Activated CD4-positive, CD25-positive, alpha-beta regulatory T cell treated with anti-CD3 and anti-CD28 coated beads, Interleukin-2, amount 50 U/mL, for 72 hours (primary cell): ENCODE results near the gene CACNB2.

Experiments
- DNase-seq: peaks from one replicate; pipeline ENCODE4 v3.0.0; 2021

The CACNB2 gene

DNA sequence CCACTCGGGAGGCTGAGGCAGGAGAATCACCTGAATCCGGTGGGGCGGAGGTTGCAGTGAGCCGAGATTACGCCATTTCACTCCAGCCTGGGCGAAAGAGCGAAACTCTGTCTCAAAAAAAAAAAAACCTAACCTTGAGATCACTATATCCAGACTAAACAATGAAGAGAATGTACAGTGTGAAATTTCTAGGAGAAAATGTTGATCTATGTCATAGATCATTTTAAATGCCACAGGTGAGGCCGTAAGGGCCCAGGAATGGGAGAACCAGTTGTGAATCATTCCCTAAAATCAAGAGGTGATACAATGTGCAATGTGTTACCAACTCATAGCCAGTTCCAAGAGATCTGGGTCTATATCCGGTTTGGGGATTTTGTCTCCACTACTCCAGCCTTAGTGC, 158.0 kb downstream of the CACNB2 start:
- DNase-seq = no peak

DNA sequence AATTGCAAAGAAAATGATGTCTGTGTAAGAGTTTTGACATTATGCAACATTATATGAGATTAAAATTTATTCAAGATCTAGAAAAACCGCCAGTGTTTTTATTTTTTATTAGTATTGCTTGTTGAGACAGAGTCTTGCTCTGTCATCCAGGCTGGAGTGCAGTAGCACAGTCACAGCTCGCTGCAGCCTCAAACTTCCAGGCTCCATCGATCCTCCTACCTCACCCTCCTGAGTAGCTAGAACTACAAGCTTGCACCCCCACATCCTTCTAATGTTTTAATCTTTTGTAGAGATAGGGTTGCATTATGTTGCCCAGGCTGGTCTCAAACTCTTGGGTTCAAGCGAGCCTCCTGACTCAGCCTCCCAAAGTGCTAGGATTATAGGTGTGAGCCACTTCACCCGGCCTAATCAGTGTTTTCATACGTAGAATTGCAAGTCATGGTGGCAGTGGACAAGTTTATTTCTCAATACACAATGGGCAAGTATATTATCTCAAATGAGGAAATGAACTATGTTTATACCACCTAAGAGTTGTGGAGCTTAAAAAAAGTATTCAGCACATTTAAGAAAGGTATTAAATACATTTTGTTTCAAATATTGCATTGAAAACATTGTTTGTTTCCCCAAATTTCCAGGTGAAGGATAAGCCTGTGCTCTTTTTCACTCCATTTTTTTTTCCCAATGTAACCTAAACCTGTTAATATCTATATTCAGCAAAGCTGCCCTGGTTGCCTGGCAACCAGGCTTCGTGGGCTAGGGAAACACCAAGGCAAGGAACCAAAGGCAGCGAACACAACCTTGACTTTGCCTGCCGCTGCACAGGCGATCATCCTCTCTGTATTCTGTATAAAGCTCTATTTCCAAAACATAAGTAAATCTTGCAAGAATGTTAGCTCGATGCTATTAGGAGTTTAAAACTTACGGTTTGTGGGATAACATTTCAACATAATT, 163.9 kb downstream of the CACNB2 start:
- DNase-seq = no peak

DNA sequence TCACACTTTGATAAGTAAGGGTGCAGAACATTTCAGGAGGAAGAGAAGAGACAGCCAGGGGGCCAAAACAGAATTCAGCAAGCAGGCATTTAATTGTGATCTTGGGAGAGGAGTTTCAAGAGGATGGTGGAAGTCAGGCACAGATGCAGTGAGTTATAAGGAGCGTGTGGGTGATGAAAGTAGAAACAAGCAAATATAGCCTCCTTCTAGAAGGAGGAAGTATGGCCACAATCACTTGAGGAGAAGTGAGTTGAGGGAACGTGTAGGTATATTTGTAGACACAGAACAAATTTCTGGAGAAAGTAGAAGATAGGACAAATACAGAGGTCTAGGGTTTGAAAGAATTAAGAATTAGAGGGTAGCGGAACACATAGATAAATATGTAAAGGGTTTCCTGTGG, 165.8 kb downstream of the CACNB2 start:
- no peak for DNase-seq

DNA sequence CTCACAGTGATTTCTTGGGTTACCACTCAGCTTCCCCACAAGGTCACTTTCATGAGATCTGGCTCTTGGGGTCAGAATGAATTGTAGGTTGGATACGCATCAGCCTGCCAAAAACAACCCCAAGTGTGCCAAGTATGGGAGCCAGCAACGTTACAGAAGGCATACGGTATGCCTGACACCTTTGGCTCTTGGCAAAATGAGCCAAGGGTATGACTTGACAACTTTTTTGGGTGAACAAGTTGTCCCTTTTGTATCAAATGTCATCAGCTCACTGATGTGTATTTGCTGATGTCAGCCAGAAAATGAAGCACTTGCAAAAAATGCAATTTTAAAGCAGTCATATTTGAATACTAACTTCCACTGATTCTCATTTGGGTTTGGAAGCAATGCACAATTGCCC, 168.4 kb downstream of the CACNB2 start:
- DNase-seq = no peak

DNA sequence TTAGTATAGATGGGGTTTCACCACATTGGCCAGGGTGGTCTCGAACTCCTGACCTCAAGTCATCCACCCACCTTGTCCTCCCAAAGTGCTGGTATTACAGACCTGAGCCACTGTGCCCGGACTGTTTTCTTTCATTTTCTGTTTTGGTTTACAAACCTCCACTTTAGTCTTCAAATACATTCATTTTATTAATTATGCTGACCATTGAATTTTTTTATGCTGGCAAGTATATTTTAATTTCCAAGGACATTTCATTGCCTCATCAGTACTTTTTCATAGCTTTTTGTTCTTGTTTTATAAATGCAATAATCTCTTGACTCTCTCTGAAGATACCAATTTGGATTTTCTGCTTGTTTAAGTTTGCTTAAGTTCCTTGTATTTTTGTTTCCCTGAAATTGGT, 170.5 kb downstream of the CACNB2 start:
- no peak for DNase-seq

DNA sequence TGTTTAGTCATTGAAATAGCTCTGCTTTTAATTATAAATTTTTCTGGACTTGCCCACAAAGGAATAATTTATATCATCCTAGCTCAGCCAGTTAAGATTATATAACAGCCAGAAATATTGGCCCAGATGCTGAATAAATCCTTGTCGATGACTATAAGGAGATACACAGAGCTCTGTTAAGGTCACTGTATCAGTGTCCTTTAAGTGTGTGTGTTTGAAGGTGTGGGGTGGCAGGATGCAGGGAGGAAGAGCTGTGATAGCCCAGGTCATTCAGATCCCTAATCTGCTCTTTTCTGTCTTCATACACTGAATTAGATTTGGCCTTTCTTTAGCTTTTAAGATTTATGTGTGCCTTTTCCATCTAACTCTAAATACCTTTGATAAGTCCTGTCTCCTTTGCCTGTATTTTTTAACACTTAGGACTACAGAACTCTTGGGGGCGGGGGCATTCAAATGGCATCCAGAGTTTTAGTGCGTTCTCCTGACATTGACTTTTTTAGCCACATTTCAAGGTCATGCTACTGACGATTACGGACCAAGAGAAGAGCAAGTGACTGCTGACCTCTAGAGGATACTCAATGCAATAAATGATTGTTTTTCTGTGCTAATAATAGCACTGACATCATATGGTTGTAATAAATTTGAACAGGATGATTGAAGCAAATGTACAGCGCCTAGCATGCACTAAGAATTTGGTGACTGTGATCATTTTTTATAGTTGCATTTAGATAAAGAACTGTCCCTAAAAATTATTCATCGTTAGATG, 172.3 kb downstream of the CACNB2 start:
- no peak for DNase-seq

DNA sequence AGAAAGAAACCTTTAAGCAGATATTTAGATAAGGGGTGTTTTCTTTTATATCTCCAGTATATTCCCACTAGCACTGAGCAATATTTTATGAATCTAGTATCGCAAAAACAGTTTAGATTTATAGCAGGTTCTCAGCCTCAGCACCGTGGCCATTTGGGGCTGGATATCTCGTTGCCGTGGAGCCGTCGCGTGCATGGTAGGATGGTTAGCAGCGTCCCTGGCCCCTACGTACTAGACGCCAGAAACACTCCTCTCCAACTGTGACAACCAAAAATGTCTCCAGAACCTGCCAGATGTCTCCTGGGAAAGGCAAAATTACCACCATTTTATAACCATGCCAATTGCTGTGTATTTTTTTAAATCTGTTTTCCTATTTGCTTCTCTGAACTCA, 172.9 kb downstream of the CACNB2 start:
- DNase-seq = no peak

DNA sequence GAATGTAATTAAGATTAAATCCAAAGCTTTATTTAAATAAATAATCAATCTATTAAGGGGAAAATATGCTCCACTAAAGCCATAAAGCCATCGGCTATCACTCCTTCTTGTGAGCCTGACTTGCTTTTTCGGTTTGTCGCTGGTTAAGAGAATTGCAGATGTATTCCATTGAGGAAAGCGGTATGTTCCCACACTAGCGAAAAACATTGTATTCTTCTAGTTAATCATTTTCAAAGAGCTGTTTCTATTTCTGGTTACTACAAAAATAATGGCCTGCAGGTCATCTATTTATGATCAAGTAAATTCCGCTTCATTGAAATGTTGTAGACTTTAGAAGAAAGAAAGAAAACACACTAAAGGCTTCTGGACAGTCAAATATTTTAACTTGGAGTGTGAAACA, 173.4 kb downstream of the CACNB2 start:
- DNase-seq = no peak

DNA sequence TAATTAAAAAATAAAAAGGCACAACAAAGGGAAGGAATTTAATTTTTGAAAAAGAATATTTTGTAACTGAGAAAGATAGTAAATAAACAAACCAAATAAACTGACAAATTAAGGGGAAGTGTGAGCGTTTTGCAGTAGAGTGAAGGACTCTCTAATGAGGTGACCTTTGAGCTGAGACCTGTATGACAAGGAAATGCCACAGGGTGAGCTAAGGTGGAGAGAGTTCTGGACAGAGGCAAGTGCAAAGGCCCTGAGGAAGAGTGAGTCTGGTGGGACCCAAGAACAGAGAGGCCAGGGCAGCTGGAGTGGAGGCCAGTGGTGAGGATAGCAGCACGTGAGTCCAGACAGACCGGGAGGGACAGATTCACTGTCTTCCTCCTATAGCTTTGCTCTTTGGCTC, 179.4 kb downstream of the CACNB2 start:
- no peak for DNase-seq

DNA sequence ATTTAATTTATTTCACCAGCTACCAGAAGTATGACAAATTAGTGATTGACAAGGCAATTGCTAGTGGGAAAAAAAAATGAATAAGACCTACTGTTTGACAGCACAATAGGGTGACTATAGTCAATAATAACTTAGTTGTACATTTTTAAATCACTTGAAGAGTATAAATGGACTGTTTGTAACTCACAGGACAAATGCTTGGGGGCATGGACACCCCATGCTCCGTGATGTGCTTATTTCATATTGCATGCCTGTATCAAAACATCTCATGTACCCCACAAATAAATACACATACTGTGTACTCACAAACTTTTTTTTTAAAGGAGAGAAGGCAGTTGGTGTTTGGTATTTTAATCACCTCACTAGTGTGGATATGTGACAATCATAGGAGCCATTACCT, 181.1 kb downstream of the CACNB2 start:
- no peak for DNase-seq

DNA sequence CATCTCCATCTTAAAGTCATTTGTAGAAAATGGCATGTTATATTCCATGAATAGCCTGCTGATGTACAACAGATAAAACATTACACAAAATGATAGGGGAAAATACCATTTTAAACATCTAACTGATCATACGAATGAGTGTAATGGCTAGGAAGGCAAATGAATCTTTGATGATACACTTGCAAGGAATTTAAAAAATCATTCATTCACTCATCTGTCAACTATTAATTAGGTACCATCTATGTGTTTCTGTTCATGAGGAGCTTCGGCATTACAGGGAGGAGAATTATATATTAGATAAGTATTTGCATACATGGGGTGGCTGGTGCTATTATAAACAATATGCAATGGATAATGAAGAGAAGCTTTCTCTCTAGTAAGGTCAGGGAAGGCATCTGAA, 183.7 kb downstream of the CACNB2 start:
- no peak for DNase-seq

DNA sequence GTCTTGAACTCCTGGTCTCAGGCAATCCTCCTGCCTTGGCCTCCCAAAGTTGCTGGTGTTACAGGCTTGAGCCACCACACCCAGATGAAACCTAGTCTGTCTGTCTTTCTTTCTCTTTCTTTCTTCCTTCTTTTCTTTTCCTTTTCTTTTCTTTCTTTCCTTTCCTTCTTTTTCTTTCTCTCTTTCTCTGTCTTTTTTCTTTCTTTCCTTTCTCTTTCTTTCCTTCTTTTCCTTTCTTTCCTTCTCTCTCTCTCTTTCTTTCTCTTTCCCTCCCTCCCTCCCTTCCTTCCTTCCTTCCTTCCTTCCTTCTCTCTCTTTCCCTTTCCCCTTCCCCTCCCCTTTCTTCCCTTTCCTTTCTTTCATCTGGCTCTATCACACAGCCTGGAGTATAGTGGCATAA, 185.2 kb downstream of the CACNB2 start:
- no peak for DNase-seq

DNA sequence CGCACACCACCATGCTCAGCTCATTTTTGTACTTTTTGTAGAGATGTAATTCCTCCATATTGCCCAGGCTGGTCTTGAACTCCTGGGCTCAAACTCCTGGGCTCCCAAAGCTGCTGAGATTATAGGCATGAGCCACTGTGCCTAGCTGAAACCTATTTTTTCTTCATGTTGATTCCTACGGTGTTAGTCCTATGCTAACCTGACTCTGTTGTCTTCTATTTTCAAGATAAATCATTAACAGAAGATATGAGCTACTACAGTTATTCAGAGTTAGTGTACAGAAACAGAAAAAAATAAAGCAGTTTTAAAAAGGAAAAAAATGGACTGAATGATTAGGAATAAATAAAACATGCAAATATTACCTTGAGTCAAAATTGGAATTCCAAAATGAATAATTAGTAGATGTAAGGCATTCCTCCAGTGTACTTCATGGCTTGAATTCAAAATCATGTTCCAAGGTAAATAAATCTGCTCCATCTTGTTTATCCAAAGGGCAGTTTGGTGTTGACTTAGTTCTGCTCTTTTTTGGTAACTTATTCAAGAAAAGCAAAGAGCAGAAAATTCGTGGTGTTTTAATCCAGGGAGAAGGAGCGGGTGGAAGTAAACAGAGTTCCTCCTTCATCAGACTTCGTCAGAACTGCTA, 185.8 kb downstream of the CACNB2 start:
- no peak for DNase-seq

DNA sequence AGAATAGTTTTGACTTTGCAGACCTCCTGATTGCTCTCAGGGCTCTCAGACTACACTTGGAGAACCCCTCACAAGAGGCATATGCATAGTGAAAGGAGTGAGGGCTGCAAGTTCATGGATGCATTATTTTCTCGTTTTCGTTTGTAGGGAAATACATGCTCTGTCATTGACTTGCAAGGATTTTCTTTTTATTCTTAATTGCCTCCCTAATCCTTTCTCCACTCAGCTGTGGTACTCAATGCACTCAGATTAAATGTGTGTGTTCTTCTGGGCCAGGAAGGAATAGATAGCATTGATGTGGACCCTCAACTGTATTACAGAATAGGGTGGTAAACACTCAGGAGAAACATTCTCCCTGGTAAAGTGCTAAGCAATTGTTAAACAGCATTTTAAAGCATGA, 188.7 kb downstream of the CACNB2 start:
- DNase-seq = no peak

DNA sequence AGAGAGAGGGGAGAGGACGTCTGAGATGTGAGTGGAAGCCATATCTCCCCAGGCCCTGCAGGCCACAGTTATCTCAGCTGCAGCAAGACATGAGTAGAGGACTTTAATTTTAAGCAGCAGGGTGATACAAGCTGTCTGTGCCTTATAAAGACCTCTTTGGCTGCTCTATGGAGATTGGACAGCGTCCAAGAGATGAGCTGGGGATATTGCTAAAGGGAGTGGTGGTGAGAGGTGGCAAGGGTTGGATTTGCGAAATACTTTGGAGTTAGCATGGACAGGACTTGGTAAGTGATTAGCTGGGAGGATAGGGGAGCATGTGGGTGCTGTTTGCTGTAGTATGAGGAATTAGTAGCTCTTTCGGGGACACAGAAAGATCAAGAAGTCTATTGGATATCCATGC, 191.8 kb downstream of the CACNB2 start:
- DNase-seq = no peak

DNA sequence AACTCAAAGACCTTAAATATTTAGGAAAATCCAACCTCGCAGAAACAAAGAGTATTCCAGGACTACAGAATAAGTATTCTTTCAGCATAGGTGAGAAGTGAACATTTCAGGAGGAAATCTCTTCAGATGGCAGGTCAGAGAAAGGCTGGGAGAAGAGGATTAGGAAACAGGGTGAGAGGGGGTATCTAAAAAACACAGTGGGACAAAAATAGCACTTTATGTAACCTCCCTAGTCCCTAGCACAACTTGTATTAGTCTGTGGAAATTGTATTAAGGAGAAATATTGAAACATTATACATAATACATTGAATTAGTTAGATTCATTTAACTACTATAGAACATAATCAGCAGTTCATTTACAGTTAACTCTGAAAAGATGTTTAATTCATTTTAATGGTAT, 192.3 kb downstream of the CACNB2 start:
- DNase-seq = no peak

DNA sequence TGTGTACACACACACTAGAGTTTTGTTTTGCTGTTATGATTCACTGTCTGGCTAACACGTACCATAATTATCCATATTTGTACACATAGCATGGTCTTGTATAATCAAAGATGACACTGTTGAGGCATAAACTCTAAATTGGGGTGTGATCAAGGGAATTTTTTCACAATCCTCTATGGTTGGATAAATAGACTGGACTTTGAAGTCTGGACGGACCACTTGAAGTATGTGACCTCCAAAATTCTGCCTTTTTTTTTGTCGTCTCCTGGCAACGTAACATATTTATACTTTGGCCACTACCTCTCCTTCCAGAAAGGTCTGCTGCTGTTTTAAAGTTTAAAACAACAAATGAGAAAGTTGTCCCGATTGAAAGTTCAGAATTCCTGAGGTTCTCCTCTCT, 193.4 kb downstream of the CACNB2 start:
- no peak for DNase-seq

DNA sequence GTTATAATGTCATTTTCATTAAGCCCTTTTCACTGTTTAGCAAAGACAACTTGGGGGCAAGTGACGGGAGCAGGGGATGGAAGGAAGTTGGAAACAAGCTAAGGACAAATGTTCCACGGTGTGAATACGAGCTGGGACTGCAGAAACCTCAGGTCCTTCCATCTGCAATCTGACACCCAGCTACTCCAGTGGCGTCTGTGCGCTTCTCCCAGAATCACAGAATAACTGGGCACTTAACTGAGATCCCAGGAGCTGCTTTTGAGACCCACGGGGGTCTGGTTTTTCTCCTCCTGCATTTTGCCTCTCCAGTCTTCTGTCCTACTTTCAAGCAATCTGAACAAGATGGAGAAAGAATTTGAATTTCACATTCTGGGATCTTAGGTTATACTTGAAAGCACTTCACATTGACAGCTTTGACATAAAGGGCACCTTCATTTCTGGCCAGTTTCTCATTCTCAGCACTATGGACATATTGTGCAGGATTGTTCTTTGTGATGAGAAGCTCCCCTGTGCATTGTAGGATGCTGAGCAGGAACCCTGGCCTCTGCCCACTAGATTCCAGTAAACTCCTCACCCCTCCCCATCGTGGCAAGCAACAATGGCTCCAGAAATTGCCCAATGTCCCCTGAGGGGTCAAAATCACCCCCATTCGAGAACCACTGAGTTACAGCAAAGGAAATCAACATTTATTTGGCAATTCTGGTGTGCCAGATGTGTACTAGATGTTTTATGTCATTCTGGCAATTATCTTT, 194.1 kb downstream of the CACNB2 start:
- DNase-seq = no peak

DNA sequence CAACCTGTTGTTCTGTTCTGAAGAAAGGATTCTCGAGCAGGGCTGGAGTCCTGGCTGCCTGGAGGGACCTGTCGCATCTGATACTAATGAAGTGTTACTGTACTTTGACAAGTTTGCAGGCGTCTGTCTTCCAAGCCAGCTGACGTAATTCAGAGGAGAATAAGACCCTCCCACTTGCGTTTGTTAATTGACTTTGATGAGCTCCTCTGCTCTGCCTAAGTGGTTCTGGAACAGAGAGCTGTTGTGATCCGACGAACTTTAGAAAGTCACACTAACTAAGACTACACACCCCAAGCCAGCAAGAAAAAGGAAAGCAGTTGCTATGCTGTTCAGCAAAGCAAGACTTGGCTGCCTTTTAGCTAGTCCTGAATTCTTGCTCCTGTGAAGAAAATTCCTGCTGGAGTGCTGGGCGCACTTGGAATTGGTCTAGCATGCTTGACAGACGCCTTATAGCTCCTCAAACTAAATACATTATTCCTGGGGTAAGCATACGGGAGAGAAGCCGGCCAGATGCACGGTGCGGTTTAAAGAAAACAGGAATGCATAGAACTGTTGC, 200.3 kb downstream of the CACNB2 start:
- no peak for DNase-seq

DNA sequence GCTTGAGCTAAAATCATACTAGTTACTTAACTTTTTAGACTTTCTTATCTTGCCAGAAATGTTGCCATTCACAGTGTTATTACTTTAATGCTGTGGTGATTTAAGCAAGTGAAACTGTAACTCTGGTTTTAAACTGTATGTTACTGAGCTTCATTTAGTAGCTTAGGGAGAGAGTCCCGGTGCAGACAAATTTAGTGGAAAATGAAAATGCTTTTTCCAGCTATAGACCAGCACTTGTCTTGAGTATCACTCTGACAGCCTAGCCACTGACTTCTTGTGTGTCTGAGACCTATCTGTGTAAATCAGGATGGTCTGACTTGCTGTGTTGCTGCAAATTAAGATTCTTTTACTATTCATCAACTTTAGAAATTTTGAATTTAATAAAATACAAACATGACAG, 200.8 kb downstream of the CACNB2 start:
- no peak for DNase-seq

DNA sequence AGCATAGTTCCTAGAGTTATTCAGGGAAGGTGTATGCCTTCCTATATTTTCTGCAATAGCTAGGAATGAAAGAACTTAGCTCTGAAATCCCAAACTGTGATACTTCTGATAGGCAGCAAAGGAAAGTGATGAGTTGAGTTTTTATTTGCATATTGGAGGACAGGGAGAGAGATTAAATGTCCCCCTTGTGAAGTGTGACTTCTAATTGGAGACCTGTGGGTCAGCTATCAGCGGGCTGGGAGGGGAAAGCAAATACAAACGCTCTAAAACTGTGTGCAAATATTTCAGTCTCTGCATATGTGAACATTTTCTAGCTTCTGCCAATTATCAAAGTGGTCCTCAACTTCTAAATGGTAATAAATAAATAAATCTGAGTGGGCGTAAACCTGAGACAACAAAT, 203.3 kb downstream of the CACNB2 start:
- no peak for DNase-seq

DNA sequence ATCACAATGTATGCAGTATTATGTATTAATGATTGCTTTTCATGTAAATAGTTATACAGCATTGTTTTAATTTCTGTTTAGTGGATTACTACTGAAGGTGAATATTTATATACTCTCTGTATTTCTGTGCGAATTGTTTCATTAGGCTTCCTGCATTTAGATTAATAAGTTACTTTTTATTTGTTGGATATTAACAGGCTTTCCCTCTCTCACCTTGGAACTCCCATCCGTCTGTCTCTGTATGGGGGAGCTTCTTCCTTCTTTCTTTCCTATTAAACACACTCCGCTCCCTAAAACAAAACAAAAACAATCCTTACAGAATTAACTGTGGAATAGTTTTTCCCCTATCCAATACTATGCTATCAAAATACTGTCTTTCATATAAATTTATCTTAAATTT, 205.1 kb downstream of the CACNB2 start:
- DNase-seq = no peak

DNA sequence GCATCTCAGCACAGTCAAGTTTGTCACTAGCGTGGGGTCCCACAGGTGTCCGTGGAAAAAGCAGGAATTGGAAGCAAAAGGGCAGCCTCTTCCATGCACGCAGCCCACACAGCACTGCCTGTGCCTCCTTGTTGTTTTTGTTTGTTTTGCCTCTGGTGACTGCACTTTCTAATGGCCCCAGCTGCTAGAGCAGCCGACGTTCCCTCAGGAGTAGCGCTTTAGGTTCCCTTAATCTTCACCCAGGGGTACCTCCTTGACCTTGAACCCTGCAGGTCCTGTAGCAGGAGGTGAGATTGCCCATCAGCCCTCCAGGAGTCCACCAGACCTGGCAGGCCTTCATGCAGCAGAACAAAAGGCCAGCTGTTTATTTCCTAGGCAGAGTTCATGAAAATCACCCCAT, 210.1 kb downstream of the CACNB2 start:
- DNase-seq = no peak
